HG03139 (cell line): ENCODE results near the gene ANKS1B.
"Not testable (repeated sequence)": the region's sequence is repeated elsewhere in the genome, so short reads cannot be mapped to it uniquely, and the experiment has no call there.

Source experiments
- ATAC-seq: cut with Tn5 transposase; IDR thresholded peaks from one replicate; pipeline ENCODE4 v1.9.1; 2021; ENCODE audit not compliant: unreplicated experiment

ANKS1B gene

GRCh38 chr12:99035803-99036202, 948.9 kb downstream of the ANKS1B start:
- no peak for ATAC-seq

- ATAC-seq = not testable (repeated sequence)
Measured at GRCh38 chr12:99034201-99034600, 950.5 kb downstream of the ANKS1B start.

- no peak for ATAC-seq
Measured at GRCh38 chr12:99029511-99030271, 955.0 kb downstream of the ANKS1B start.

- ATAC-seq = no peak
Measured at GRCh38 chr12:99027461-99027860, 957.3 kb downstream of the ANKS1B start.

- ATAC-seq = no peak
Measured at GRCh38 chr12:99027055-99027393, 957.7 kb downstream of the ANKS1B start.

- peak; percentile 51 for ATAC-seq
Measured at GRCh38 chr12:99026332-99027054, 958.2 kb downstream of the ANKS1B start.

GRCh38 chr12:99024870-99025269, 959.9 kb downstream of the ANKS1B start:
- no peak for ATAC-seq

- no peak for ATAC-seq
Measured at GRCh38 chr12:99024191-99024590, 960.5 kb downstream of the ANKS1B start.

GRCh38 chr12:99020871-99021270, 963.9 kb downstream of the ANKS1B start:
- no peak for ATAC-seq

- no peak for ATAC-seq
Measured at GRCh38 chr12:99019798-99020197, 964.9 kb downstream of the ANKS1B start.

- ATAC-seq = no peak
Measured at GRCh38 chr12:99017971-99018370, 966.8 kb downstream of the ANKS1B start.

GRCh38 chr12:99009654-99010296, 975.0 kb downstream of the ANKS1B start:
- ATAC-seq = no peak

- ATAC-seq = no peak
Measured at GRCh38 chr12:99005601-99006000, 979.1 kb downstream of the ANKS1B start.

GRCh38 chr12:99004799-99005466, 979.8 kb downstream of the ANKS1B start:
- no peak for ATAC-seq

- ATAC-seq = no peak
Measured at GRCh38 chr12:99002731-99003130, 982.0 kb downstream of the ANKS1B start.

- ATAC-seq = no peak
Measured at GRCh38 chr12:99002156-99002555, 982.6 kb downstream of the ANKS1B start.

- ATAC-seq = no peak
Measured at GRCh38 chr12:98999559-98999958, 985.2 kb downstream of the ANKS1B start.

GRCh38 chr12:98998697-98999299, 985.9 kb downstream of the ANKS1B start:
- ATAC-seq = peak; percentile 89

- ATAC-seq = no peak
Measured at GRCh38 chr12:98997899-98998298, 986.8 kb downstream of the ANKS1B start.

- no peak for ATAC-seq
Measured at GRCh38 chr12:98990648-98991047, 994.1 kb downstream of the ANKS1B start.

GRCh38 chr12:98985156-98985555, 999.6 kb downstream of the ANKS1B start:
- no peak for ATAC-seq
